ENCODE results near the gene ASPDH.

The ASPDH gene

GRCh38 chr19:50498219-50499056 lies 15.3 kb downstream of the ASPDH start:
- no peak overlapping the region for H3K4me3 ChIP-seq
- no peak overlapping the region for H3K27ac ChIP-seq
- H3K9me3 ChIP-seq = no peaks in the 10 kb centered on the region
- no peaks in the 10 kb centered on the region for H4K20me1 ChIP-seq
- no peak overlapping the region for H3K9ac ChIP-seq
- H3K4me2 ChIP-seq = no peak overlapping the region
- TF ChIP-seq Cebpa-rat (IDR thresholded peaks at IDR 0.05) = no peak
- peaks cover 3% of the 10 kb centered on the region; the same call in 1 of the 2 replicates for H3K27me3 ChIP-seq
- peaks cover 29% of the 10 kb centered on the region for H3K4me1 ChIP-seq
- H3K36me3 ChIP-seq = no peaks in the 10 kb centered on the region

- Histone ChIP-seq H3K9me3 (no peaks in the 10 kb centered on the region), H3K9ac (no peak overlapping the region), H3K4me2 (no peak overlapping the region), H3K36me3 (no peaks in the 10 kb centered on the region), H4K20me1 (no peaks in the 10 kb centered on the region), H3K4me3 (no peak overlapping the region), H3K27me3 (peaks cover 7% of the 10 kb centered on the region; the same call in 1 of the 2 replicates), H3K27ac (no peak overlapping the region), H3K4me1 (peaks cover 36% of the 10 kb centered on the region)
- no peak for TF ChIP-seq Cebpa-rat (IDR thresholded peaks at IDR 0.05)
Observed at GRCh38 chr19:50497022-50497405, 16.7 kb downstream of the ASPDH start.

- Histone ChIP-seq H3K36me3 (no peaks in the 10 kb centered on the region), H3K27me3 (peaks cover 10% of the 10 kb centered on the region; the same call in 1 of the 2 replicates), H3K4me2 (no peak overlapping the region), H4K20me1 (no peaks in the 10 kb centered on the region), H3K4me3 (no peak overlapping the region), H3K27ac (no peak overlapping the region), H3K4me1 (peaks cover 36% of the 10 kb centered on the region), H3K9ac (no peak overlapping the region), H3K9me3 (no peaks in the 10 kb centered on the region)
- TF ChIP-seq Cebpa-rat (IDR thresholded peaks at IDR 0.05) = no peak
Observed at GRCh38 chr19:50496189-50497021, 17.3 kb downstream of the ASPDH start.

- no peaks in the 10 kb centered on the region for H3K36me3 ChIP-seq
- no peak overlapping the region for H3K4me3 ChIP-seq
- no peak overlapping the region for H3K4me2 ChIP-seq
- H3K9ac ChIP-seq = no peak overlapping the region
- peaks cover 10% of the 10 kb centered on the region; the same call in 1 of the 2 replicates for H3K27me3 ChIP-seq
- no peak overlapping the region for H3K27ac ChIP-seq
- no peak for TF ChIP-seq Cebpa-rat (IDR thresholded peaks at IDR 0.05)
- H3K9me3 ChIP-seq = no peaks in the 10 kb centered on the region
- peaks cover 25% of the 10 kb centered on the region for H3K4me1 ChIP-seq
- no peaks in the 10 kb centered on the region for H4K20me1 ChIP-seq
Observed at GRCh38 chr19:50495020-50495531, 18.6 kb downstream of the ASPDH start.

GRCh38 chr19:50494186-50495019 lies 19.3 kb downstream of the ASPDH start:
- no peak overlapping the region for H3K4me2 ChIP-seq
- no peak for TF ChIP-seq Cebpa-rat (IDR thresholded peaks at IDR 0.05)
- H3K27ac ChIP-seq = no peak overlapping the region
- H3K36me3 ChIP-seq = no peaks in the 10 kb centered on the region
- H3K4me1 ChIP-seq = peaks cover 21% of the 10 kb centered on the region
- H3K27me3 ChIP-seq = peaks cover 10% of the 10 kb centered on the region; the same call in 1 of the 2 replicates
- no peak overlapping the region for H3K4me3 ChIP-seq
- no peak overlapping the region for H3K9ac ChIP-seq
- no peaks in the 10 kb centered on the region for H4K20me1 ChIP-seq
- H3K9me3 ChIP-seq = no peaks in the 10 kb centered on the region

GRCh38 chr19:50493171-50493570 lies 20.5 kb downstream of the ASPDH start:
- Histone ChIP-seq H3K4me1 (peaks cover 28% of the 10 kb centered on the region), H3K9me3 (no peaks in the 10 kb centered on the region), H3K9ac (no peak overlapping the region), H3K27me3 (peaks cover 10% of the 10 kb centered on the region; the same call in 1 of the 2 replicates), H3K4me3 (no peak overlapping the region), H3K36me3 (no peaks in the 10 kb centered on the region), H3K27ac (no peak overlapping the region), H4K20me1 (no peaks in the 10 kb centered on the region), H3K4me2 (no peak overlapping the region)
- TF ChIP-seq Cebpa-rat (IDR thresholded peaks at IDR 0.05) = no peak

GRCh38 chr19:50492303-50493052 lies 21.2 kb downstream of the ASPDH start:
- TF ChIP-seq Cebpa-rat (IDR thresholded peaks at IDR 0.05) = no peak
- Histone ChIP-seq H3K9me3 (no peaks in the 10 kb centered on the region), H3K9ac (no peak overlapping the region), H3K4me2 (peak overlapping the region; percentile 80), H4K20me1 (no peaks in the 10 kb centered on the region), H3K27me3 (peaks cover 10% of the 10 kb centered on the region; the same call in 1 of the 2 replicates), H3K27ac (peak overlapping the region; percentile 30; the same call in 1 of the 2 replicates), H3K4me1 (peaks cover 35% of the 10 kb centered on the region), H3K4me3 (no peak overlapping the region), H3K36me3 (no peaks in the 10 kb centered on the region)

DNA sequence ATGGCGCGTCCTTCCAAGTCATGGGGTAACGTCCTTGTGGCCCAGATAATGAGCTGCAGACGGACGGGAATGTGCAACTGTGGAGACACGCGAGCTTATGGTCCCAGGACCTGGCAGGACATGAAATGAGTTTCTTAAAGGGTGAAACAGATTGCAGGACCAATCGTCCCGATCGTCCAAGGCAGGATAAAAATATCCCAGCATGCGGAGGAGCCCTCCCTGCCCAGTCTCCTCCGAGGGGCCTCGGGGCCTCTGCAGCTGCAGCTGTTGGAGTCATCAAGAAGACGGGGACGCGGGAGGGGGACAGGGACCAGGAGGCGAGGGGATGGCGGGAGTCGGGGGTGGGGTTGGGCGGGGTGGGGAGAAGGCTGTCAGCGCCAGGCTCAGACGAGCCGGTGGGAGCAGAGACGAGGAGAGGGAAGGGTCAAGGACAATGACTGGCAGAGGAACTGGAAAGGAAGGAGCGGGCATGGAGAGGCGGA lies 22.7 kb downstream of the ASPDH start:
- Histone ChIP-seq H3K4me1 (peaks cover 39% of the 10 kb centered on the region), H3K27ac (no peak overlapping the region), H3K36me3 (no peaks in the 10 kb centered on the region), H3K9ac (no peak overlapping the region), H3K4me3 (no peak overlapping the region), H3K27me3 (peaks cover 10% of the 10 kb centered on the region; the same call in 1 of the 2 replicates), H4K20me1 (no peaks in the 10 kb centered on the region), H3K9me3 (peaks cover 11% of the 10 kb centered on the region; the same call in 1 of the 2 replicates), H3K4me2 (no peak overlapping the region)
- TF ChIP-seq Cebpa-rat (IDR thresholded peaks at IDR 0.05) = no peak

Measured in BLaER1 (cell line).